ENCODE measurements around the gene ZNF766. TPM values are rescaled to one million over a fixed set of nuclear protein-coding genes. Genes with fewer than 3 reads are reported as not detected.
"Not testable (repeated sequence)": the region's sequence is repeated elsewhere in the genome, so short reads cannot be mapped to it uniquely, and the experiment has no call there.

Gene ZNF766
- polyA plus RNA-seq, 3 donors = 4.0 to 15.0 (median 8.8) TPM

GRCh38 chr19:52336791-52337381 is 67.5 kb downstream of the ZNF766 start:
- Mint-ChIP-seq H3K27ac (peak overlapping the region in 5 of 7 donors; percentile 73 to 94 (median 87)), H3K9me3 (peaks cover 53 to 84% (median 83%) of the 10 kb centered on the region in 7 donors), H3K4me1 (peaks cover 11% of the 10 kb centered on the region), H3K4me3 (peak overlapping the region; percentile 97 to 98), H3K27me3 (ENCODE audit: low read depth in 3 of 3) (peaks cover 0 to 1% (median 0%) of the 10 kb centered on the region in 3 donors), H3K36me3 (peaks cover 4 to 7% of the 10 kb centered on the region in 2 donors)
- intact Hi-C loops (cut with micrococcal nuclease) = no loop called here
- Histone ChIP-seq H3K9me3 (replicated peaks in 1 of 2; ENCODE audit: control insufficient read depth in 1 of 2, insufficient read depth in 1 of 2, low read length in 2 of 2) (peaks cover 65 to 83% of the 10 kb centered on the region in 2 donors), H3K4me1 (ENCODE audit: control insufficient read depth in 1 of 2, insufficient read depth in 2 of 2, low read length in 2 of 2) (peaks cover 11 to 12% of the 10 kb centered on the region in 2 donors), H3K27ac (ENCODE audit: low read depth in 1 of 2, low read length in 2 of 2) (peak overlapping the region in 1 of 2 donors; percentile 86), H3K4me3 (replicated peaks in 1 of 3; ENCODE audit: low read depth in 2 of 3, low read length in 3 of 3) (peak overlapping the region; percentile 53 to 88 (median 73)), H3K36me3 (replicated peaks in 1 of 2; ENCODE audit: control insufficient read depth in 1 of 2, insufficient read depth in 2 of 2, low read length in 2 of 2) (no peaks in the 10 kb centered on the region), H4K20me1 (ENCODE audit: insufficient read depth, low read length) (no peaks in the 10 kb centered on the region), H2AFZ (ENCODE audit: insufficient read depth, low read depth, low read length, poor library complexity, severe bottlenecking) (peak overlapping the region; percentile 92), H3K27me3 (ENCODE audit: control insufficient read depth in 2 of 2, insufficient read depth in 2 of 2, low read length in 2 of 2) (no peaks in the 10 kb centered on the region), H3K4me2 (replicated peaks; ENCODE audit: extremely low read depth, low read length, poor library complexity, severe bottlenecking) (peak overlapping the region; percentile 86), H3K79me2 (ENCODE audit: insufficient read depth, low read length) (no peaks in the 10 kb centered on the region), H3K9ac (ENCODE audit: insufficient read depth, low read length, poor library complexity, severe bottlenecking) (peak overlapping the region; percentile 79)
- WGBS (ENCODE audit: insufficient coverage) = 4% methylated on average over 3 of the region's 9 CpGs
- TF ChIP-seq CTCF (IDR thresholded peaks at IDR 0.05) = no peak
- DNase-seq = no peak

- H3K4me3 Mint-ChIP-seq; H3K27me3 ChIP-seq (ENCODE audit: control insufficient read depth in 2 of 2, insufficient read depth in 2 of 2, low read length in 2 of 2); H3K36me3 Mint-ChIP-seq; H3K79me2 ChIP-seq (ENCODE audit: insufficient read depth, low read length); H3K27me3 Mint-ChIP-seq (ENCODE audit: low read depth in 3 of 3); H3K4me2 ChIP-seq (replicated peaks; ENCODE audit: extremely low read depth, low read length, poor library complexity, severe bottlenecking); H2AFZ ChIP-seq (ENCODE audit: insufficient read depth, low read depth, low read length, poor library complexity, severe bottlenecking); intact Hi-C loops (cut with micrococcal nuclease); H3K36me3 ChIP-seq (replicated peaks in 1 of 2; ENCODE audit: control insufficient read depth in 1 of 2, insufficient read depth in 2 of 2, low read length in 2 of 2); DNase-seq; H3K27ac Mint-ChIP-seq; H3K4me3 ChIP-seq (replicated peaks in 1 of 3; ENCODE audit: low read depth in 2 of 3, low read length in 3 of 3); H3K9ac ChIP-seq (ENCODE audit: insufficient read depth, low read length, poor library complexity, severe bottlenecking); H3K27ac ChIP-seq (ENCODE audit: low read depth in 1 of 2, low read length in 2 of 2); H4K20me1 ChIP-seq (ENCODE audit: insufficient read depth, low read length): not testable (repeated sequence)
- peaks cover 46 to 84% (median 82%) of the 10 kb centered on the region in 7 donors for H3K9me3 Mint-ChIP-seq
- Histone ChIP-seq H3K9me3 (replicated peaks in 1 of 2; ENCODE audit: control insufficient read depth in 1 of 2, insufficient read depth in 1 of 2, low read length in 2 of 2) (peaks cover 62 to 90% of the 10 kb centered on the region in 2 donors), H3K4me1 (ENCODE audit: control insufficient read depth in 1 of 2, insufficient read depth in 2 of 2, low read length in 2 of 2) (peaks cover 11 to 12% of the 10 kb centered on the region in 2 donors)
- WGBS (ENCODE audit: insufficient coverage) = no CpG with 5 or more reads among the region's 3 CpGs
- H3K4me1 Mint-ChIP-seq = peaks cover 11% of the 10 kb centered on the region
Observed at GRCh38 chr19:52339022-52339421, 69.6 kb downstream of the ZNF766 start.
